ENCODE measurements around the gene ARHGAP22.

DNA sequence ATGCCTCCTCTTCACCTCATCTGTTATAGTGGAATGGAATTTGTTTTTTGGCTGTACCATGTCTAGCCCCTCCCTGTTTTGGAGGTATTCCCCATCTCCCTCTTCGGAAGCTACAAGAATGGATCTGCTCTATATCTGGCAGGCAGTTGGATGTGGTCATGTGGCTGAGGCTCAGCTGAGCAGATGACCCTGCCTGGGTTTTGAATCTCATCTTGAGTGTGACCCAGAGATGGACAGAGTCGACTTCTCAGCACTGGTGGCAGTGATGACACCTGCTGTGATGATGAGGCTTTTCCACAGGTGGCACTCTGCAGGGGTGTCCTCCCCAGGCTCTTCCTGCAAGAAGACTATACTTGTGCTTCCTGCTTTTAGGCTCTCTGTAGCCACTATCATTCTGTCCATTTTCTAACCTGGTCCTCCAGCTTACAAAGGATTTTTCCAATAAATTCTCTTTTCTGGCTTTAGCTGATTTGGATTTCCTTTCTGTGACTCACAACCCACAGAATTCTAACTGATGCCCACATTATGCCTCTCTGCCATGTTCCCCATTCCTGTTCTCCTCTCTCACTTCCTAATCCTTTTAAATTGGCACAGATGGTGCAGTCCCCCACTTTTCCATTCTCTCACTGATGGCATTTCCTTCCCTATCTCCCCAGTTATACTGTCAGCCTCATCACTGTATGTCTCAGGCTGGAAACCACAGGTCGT is 7.5 kb upstream of the ARHGAP22 start:
- no peak for TF ChIP-seq POLR2A (IDR thresholded peaks at IDR 0.05; ENCODE audit: borderline replicate concordance, extremely low read depth, insufficient read depth, insufficient read length)
- TF ChIP-seq, protein P1, sequence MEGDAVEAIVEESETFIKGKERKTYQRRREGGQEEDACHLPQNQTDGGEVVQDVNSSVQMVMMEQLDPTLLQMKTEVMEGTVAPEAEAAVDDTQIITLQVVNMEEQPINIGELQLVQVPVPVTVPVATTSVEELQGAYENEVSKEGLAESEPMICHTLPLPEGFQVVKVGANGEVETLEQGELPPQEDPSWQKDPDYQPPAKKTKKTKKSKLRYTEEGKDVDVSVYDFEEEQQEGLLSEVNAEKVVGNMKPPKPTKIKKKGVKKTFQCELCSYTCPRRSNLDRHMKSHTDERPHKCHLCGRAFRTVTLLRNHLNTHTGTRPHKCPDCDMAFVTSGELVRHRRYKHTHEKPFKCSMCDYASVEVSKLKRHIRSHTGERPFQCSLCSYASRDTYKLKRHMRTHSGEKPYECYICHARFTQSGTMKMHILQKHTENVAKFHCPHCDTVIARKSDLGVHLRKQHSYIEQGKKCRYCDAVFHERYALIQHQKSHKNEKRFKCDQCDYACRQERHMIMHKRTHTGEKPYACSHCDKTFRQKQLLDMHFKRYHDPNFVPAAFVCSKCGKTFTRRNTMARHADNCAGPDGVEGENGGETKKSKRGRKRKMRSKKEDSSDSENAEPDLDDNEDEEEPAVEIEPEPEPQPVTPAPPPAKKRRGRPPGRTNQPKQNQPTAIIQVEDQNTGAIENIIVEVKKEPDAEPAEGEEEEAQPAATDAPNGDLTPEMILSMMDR (IDR thresholded peaks at IDR 0.05 in 2 of 3, conservative IDR thresholded peaks at IDR 0.05 in 1 of 3; ENCODE audit: borderline replicate concordance in 1 of 3, insufficient read depth in 1 of 3, low read depth in 2 of 3, low read length in 2 of 3): no peak
- TF ChIP-seq SIN3A (IDR thresholded peaks at IDR 0.05; ENCODE audit: low read depth): no peak
- TF ChIP-seq JUND (IDR thresholded peaks at IDR 0.05): no peak
- TF ChIP-seq EZH2phosphoT487 (IDR thresholded peaks at IDR 0.05; ENCODE audit: borderline replicate concordance): no peak
- no peak for TF ChIP-seq POLR2AphosphoS5 (IDR thresholded peaks at IDR 0.05; ENCODE audit: low read depth, low read length)
- TF ChIP-seq SRF (IDR thresholded peaks at IDR 0.05; ENCODE audit: low read depth): no peak
- TF ChIP-seq ZFX (IDR thresholded peaks at IDR 0.05): no peak
- no peak for TF ChIP-seq EZH2 (IDR thresholded peaks at IDR 0.05)
- TF ChIP-seq RAD21 (IDR thresholded peaks at IDR 0.05; ENCODE audit: low read depth): no peak

All from HCT116 (cell line).